Measurements from ENCODE around the gene S100A1. TPM values are rescaled to one million over a fixed set of nuclear protein-coding genes. Genes with fewer than 3 reads are reported as not detected.
"Not testable (repeated sequence)": the region's sequence is repeated elsewhere in the genome, so short reads cannot be mapped to it uniquely, and the experiment has no call there.

Gene S100A1
- total and polyA plus RNA-seq, 8 donors = 5.7 to 64.8 (median 45.5) TPM; not detected in 5

DNA sequence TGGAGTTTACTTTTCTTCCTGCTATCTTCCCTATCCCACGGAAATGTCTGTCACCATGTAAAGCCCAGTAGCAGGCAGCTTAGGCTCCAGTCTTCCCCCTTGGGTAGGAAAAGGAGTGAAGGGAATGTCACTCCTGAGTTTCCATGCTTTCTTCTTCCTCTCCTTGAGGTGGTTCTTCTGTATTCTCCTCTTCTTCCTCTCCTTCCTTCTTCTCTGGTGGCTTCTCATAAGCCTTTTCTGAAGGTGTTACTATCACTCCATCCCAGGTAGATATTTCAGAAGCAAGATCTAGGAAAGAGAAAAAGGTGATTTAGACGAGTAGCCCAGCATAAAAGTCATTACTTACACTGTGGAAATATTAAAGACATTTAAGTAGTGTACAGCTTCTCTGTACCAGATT is 34.0 kb downstream of the S100A1 start:
- Histone ChIP-seq H3K36me3 (peaks cover 64 to 72% (median 69%) of the 10 kb centered on the region in 4 donors), H3K27ac (no peak overlapping the region), H3K9me3 (no peaks in the 10 kb centered on the region), H3K4me1 (peaks cover 5 to 34% (median 18%) of the 10 kb centered on the region in 4 donors), H3K4me3 (no peak overlapping the region), H3K27me3 (no peaks in the 10 kb centered on the region)
- WGBS, 5 donors = 38 to 46% (median 41%) methylated on average over 2 of the region's 2 CpGs
- no peak for TF ChIP-seq POLR2A (IDR thresholded peaks at IDR 0.05)
- TF ChIP-seq, protein P1, sequence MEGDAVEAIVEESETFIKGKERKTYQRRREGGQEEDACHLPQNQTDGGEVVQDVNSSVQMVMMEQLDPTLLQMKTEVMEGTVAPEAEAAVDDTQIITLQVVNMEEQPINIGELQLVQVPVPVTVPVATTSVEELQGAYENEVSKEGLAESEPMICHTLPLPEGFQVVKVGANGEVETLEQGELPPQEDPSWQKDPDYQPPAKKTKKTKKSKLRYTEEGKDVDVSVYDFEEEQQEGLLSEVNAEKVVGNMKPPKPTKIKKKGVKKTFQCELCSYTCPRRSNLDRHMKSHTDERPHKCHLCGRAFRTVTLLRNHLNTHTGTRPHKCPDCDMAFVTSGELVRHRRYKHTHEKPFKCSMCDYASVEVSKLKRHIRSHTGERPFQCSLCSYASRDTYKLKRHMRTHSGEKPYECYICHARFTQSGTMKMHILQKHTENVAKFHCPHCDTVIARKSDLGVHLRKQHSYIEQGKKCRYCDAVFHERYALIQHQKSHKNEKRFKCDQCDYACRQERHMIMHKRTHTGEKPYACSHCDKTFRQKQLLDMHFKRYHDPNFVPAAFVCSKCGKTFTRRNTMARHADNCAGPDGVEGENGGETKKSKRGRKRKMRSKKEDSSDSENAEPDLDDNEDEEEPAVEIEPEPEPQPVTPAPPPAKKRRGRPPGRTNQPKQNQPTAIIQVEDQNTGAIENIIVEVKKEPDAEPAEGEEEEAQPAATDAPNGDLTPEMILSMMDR (IDR thresholded peaks at IDR 0.05) = no peak
- no peak for TF ChIP-seq POLR2AphosphoS5 (IDR thresholded peaks at IDR 0.05)
- TF ChIP-seq EP300 (IDR thresholded peaks at IDR 0.05) = no peak
- intact Hi-C loops (cut with DNase I; ENCODE audit: low total_unique reads) = no loop called here
- no peak for DNase-seq

DNA sequence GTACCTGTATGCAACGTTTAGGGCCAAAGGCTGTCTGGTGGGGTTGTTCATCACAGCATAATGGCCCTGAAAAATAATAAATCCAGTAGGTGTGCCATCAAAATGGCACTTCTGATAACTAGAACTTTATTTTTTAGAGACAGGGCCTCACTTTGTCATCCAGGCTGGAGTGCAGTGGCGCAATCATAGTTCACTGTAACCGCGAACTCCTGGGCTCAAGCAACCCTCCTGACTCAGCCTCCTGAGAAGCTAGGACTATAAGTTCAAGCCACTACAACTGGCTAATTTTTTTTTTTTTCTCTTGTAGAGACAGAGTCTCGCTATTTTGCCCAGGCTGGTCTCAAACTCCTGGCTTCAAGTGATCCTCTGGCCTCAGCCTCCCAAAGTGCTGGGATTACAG is 35.0 kb downstream of the S100A1 start:
- H3K27ac ChIP-seq = peak overlapping the region in 1 of 5 donors; percentile 7
- H3K4me1 ChIP-seq = peaks cover 5 to 30% (median 19%) of the 10 kb centered on the region in 4 donors
- no peak overlapping the region for H3K4me3 ChIP-seq
- H3K9me3 ChIP-seq = no peaks in the 10 kb centered on the region
- TF ChIP-seq, protein P1 (IDR thresholded peaks at IDR 0.05) = no peak
- TF ChIP-seq POLR2AphosphoS5 (IDR thresholded peaks at IDR 0.05) = no peak
- no peak for TF ChIP-seq POLR2A (IDR thresholded peaks at IDR 0.05)
- H3K27me3 ChIP-seq = no peaks in the 10 kb centered on the region
- intact Hi-C loops (cut with DNase I; ENCODE audit: low total_unique reads) = no loop called here
- 78 to 85% (median 84%) methylated on average over 5 of the region's 5 CpGs for WGBS, 5 donors
- DNase-seq = no peak
- peaks cover 73 to 82% (median 78%) of the 10 kb centered on the region in 4 donors for H3K36me3 ChIP-seq

DNA sequence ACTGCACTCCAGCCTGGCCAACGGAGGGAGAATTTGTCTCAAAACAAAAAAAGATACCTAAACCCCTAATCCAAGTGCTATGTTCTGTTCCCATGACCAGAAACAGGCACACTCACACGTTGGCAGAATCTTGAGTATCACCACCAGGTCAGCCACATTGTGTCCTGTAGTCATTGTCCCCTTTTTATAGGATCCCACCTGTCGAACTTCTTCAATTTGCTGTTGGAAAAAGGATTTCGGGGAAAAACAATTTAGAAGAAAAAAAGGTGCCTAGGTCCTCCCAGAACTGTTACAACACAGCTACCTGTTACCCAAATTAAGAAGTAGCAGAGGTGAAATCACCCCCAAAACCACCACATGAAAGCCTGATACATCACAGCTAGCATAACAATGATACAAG is 39.2 kb downstream of the S100A1 start:
- peaks cover 65 to 72% (median 70%) of the 10 kb centered on the region in 4 donors for H3K36me3 ChIP-seq
- peaks cover 21 to 36% (median 30%) of the 10 kb centered on the region in 4 donors for H3K4me1 ChIP-seq
- intact Hi-C loops (cut with DNase I; ENCODE audit: low total_unique reads) = no loop called here
- 88 to 91% (median 89%) methylated on average over 4 of the region's 4 CpGs for WGBS, 5 donors
- no peak for DNase-seq
- no peak overlapping the region for H3K27ac ChIP-seq
- H3K27me3 ChIP-seq = no peaks in the 10 kb centered on the region
- no peaks in the 10 kb centered on the region for H3K9me3 ChIP-seq
- TF ChIP-seq, protein P1 (IDR thresholded peaks at IDR 0.05) = no peak
- TF ChIP-seq EP300 (IDR thresholded peaks at IDR 0.05) = no peak
- no peak for TF ChIP-seq POLR2AphosphoS5 (IDR thresholded peaks at IDR 0.05)
- TF ChIP-seq POLR2A (IDR thresholded peaks at IDR 0.05) = no peak
- H3K4me3 ChIP-seq = no peak overlapping the region

DNA sequence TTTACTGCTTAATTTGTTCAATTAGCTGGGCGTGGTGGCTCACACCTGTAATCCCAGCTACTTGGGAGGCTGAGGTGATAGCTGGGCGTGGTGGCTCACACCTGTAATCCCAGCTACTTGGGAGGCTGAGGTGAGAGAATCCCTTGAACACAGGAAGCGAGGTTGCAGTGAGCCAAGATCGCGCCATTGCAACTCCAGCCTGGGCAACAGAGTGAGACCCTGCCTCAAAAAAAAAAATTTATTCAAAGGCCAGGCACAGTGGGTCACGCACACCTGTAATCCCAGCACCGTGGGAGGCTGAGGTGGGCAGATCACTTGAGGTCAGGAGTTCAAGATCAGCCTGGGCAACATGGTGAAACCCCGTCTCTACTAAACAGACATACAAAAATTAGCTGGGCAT is 40.4 kb downstream of the S100A1 start:
- Histone ChIP-seq H3K4me1 (peaks cover 21 to 33% (median 29%) of the 10 kb centered on the region in 4 donors), H3K27ac (peak overlapping the region in 2 of 5 donors; percentile 0 to 10), H3K4me3 (peak overlapping the region in 1 of 4 donors; percentile 91), H3K36me3 (peaks cover 52 to 60% (median 58%) of the 10 kb centered on the region in 4 donors)
- H3K9me3 ChIP-seq; intact Hi-C loops (cut with DNase I; ENCODE audit: low total_unique reads); DNase-seq; H3K27me3 ChIP-seq: not testable (repeated sequence)
- WGBS, 5 donors = 89 to 98% (median 96%) methylated on average over 8 of the region's 8 CpGs

DNA sequence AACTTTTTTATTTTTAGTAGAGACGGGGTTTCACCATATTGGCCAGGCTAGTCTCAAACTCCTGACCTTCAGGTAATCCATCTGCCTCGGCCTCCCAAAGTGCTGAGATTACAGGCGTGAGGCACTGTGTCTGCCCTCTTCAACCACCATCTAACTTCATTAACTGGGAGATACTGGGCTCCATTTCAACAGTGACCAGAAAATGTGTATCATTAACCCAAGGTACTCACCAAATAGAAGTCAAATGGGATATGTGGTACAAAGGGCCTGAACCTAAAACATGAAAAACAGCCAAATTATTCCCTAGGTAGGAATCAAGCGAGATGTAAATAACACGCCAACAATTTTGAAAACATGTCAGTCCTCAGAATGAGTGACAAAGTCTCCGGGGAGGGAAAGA is 41.4 kb downstream of the S100A1 start:
- Histone ChIP-seq H3K4me1 (peaks cover 21 to 33% (median 29%) of the 10 kb centered on the region in 4 donors), H3K4me3 (peak overlapping the region; percentile 73 to 91 (median 82)), H3K36me3 (peaks cover 43 to 50% (median 48%) of the 10 kb centered on the region in 4 donors), H3K27ac (peak overlapping the region in 2 of 5 donors; percentile 91 to 92), H3K9me3 (no peaks in the 10 kb centered on the region), H3K27me3 (no peaks in the 10 kb centered on the region)
- no peak for DNase-seq
- 79 to 83% (median 82%) methylated on average over 6 of the region's 6 CpGs for WGBS, 5 donors
- intact Hi-C loops (cut with DNase I; ENCODE audit: low total_unique reads) = no loop called here
- TF ChIP-seq, protein P1 (IDR thresholded peaks at IDR 0.05) = no peak
- TF ChIP-seq EP300 (IDR thresholded peaks at IDR 0.05) = no peak
- TF ChIP-seq POLR2AphosphoS5 (IDR thresholded peaks at IDR 0.05) = no peak
- TF ChIP-seq POLR2A (IDR thresholded peaks at IDR 0.05) = no peak
